H1 (cell line): ENCODE data around the gene RHOV. TPM values are rescaled to one million over a fixed set of nuclear protein-coding genes. Genes with fewer than 3 reads are reported as not detected.
A peak's percentile ranks its signal among the peaks of the same experiment; 100 is the strongest.

ENCODE experiments used
- BCL11A ChIP-seq, 2 experiments: IDR thresholded peaks; one replicate each; pipeline ENCODE4 v1.6.1; 2011; ENCODE audit warnings: low read depth in 2 of 2, low read length in 2 of 2, mild to moderate bottlenecking in 2 of 2
- BRCA1 ChIP-seq: IDR thresholded peaks from 2 replicates; pipeline ENCODE4 v1.6.1; 2012; ENCODE audit warnings: low read depth, low read length, improper control_type of control experiment
- CBX5 ChIP-seq: fragments of 300-800, 300-1000 bp; sonication (generic); IDR thresholded peaks from 2 replicates; pipeline ENCODE4 v1.7.1; 2016; ENCODE audit warnings: antibody characterized with exemption, low read length, low read depth
- CBX8 ChIP-seq: fragments of 300-800, 300-1000 bp; sonication (generic); IDR thresholded peaks from 2 replicates; pipeline ENCODE4 v1.7.1; 2016; ENCODE audit warnings: low read depth, low read length, borderline replicate concordance
- CEBPB ChIP-seq: IDR thresholded peaks from 2 replicates; pipeline ENCODE4 v1.6.1; 2012; ENCODE audit warnings: low read depth, low read length
- EP300 ChIP-seq, 2 experiments: IDR thresholded peaks; 1 replicate in 1 of 2; 2 replicates in 1 of 2; pipeline ENCODE4 v1.6.1; 2011 to 2012; ENCODE audit warnings: low read depth in 2 of 2, low read length in 2 of 2, mild to moderate bottlenecking in 2 of 2, borderline replicate concordance in 1 of 2, inconsistent platforms in 1 of 2, moderate library complexity in 1 of 2
- EZH2 ChIP-seq: fragments of 200-600 bp; sonication (generic); IDR thresholded peaks from 2 replicates; pipeline ENCODE4 v1.7.1; 2012; ENCODE audit warnings: low read depth, mild to moderate bottlenecking, moderate library complexity, low read length, inconsistent platforms; ENCODE audit not compliant: severe bottlenecking
- FOSL1 ChIP-seq: IDR thresholded peaks from 2 replicates; pipeline ENCODE4 v1.6.1; 2011; ENCODE audit warnings: mild to moderate bottlenecking, low read depth, low read length, moderate library complexity; ENCODE audit not compliant: insufficient read depth
- GABPA ChIP-seq: IDR thresholded peaks from 2 replicates; pipeline ENCODE4 v1.6.1; 2011; ENCODE audit warnings: mild to moderate bottlenecking, low read length, moderate library complexity, borderline replicate concordance; ENCODE audit not compliant: insufficient read depth
- GTF2F1 ChIP-seq: IDR thresholded peaks from 2 replicates; pipeline ENCODE4 v1.6.1; 2012; ENCODE audit warnings: low read depth, low read length, improper control_type of control experiment, borderline replicate concordance
- KDM4A ChIP-seq: IDR thresholded peaks from one replicate; pipeline ENCODE4 v1.7.1; 2012; ENCODE audit warnings: low read depth, mild to moderate bottlenecking, moderate library complexity, low read length, inconsistent platforms; ENCODE audit not compliant: severe bottlenecking
- KDM5A ChIP-seq: fragments of 200-600 bp; IDR thresholded peaks from 2 replicates; pipeline ENCODE4 v1.7.1; 2012; ENCODE audit warnings: mild to moderate bottlenecking, low read length, inconsistent platforms, mixed read lengths
- MAFK ChIP-seq: IDR thresholded peaks from 2 replicates; pipeline ENCODE4 v1.6.1; 2012; ENCODE audit warnings: low read depth, mild to moderate bottlenecking, improper control_type of control experiment, low read length
- NANOG ChIP-seq: IDR thresholded peaks from 2 replicates; pipeline ENCODE4 v1.6.1; 2011; ENCODE audit warnings: low read length, low read depth, mild to moderate bottlenecking, inconsistent platforms; ENCODE audit not compliant: insufficient read depth, poor library complexity, severe bottlenecking
- PHF8 ChIP-seq: fragments of 200-600 bp; sonication (generic); conservative IDR thresholded peaks from 2 replicates; pipeline ENCODE4 v1.7.1; 2012; ENCODE audit warnings: low read depth, mild to moderate bottlenecking, inconsistent platforms, low read length, moderate library complexity
- RFX5 ChIP-seq: IDR thresholded peaks from 2 replicates; pipeline ENCODE4 v1.6.1; 2011; ENCODE audit warnings: low read depth, low read length, improper control_type of control experiment, borderline replicate concordance
- SIRT6 ChIP-seq: IDR thresholded peaks from one replicate; pipeline ENCODE4 v1.7.1; 2012; ENCODE audit warnings: low read length, inconsistent platforms
- SP1 ChIP-seq: IDR thresholded peaks from 2 replicates; pipeline ENCODE4 v1.6.1; 2011; ENCODE audit warnings: low read depth, low read length
- TCF12 ChIP-seq: IDR thresholded peaks from 2 replicates; pipeline ENCODE4 v1.6.1; 2011; ENCODE audit warnings: low read depth, mild to moderate bottlenecking, low read length
- TEAD4 ChIP-seq: IDR thresholded peaks from 2 replicates; pipeline ENCODE4 v1.6.1; 2012; ENCODE audit warnings: low read depth, low read length, inconsistent platforms, mixed read lengths
- ZNF274 ChIP-seq: IDR thresholded peaks from 2 replicates; pipeline ENCODE4 v1.7.0; 2012; ENCODE audit warnings: low read length, borderline replicate concordance; ENCODE audit errors: extremely low read depth
- polyA plus RNA-seq, 7 experiments: library from polyadenylated mRNA; depleted of rRNA in 3 of 7; stranded (reverse) in 5 of 7; unstranded in 2 of 7; fragments of >200 nt in 5 of 7; fragments of 200-250 nt in 2 of 7; gene quantifications; 1 replicate in 5 of 7; 2 replicates in 1 of 7; 4 replicates in 1 of 7; pipeline versions ENCODE4 v1.2.1 to v1.2.3, GENCODE V29; 2011 to 2013; ENCODE audit warnings: missing spikeins in 2 of 7, mixed read lengths in 2 of 7
- total RNA-seq: library from RNA; stranded (reverse); fragmentation: NEBNext Ultra II Directional; extraction: Animal tissue kit (Norgen Biotek cat#: 25700); gene quantifications from 2 replicates; pipeline ENCODE4 v1.2.1, GENCODE V29; 2021
- TF ChIP-seq, protein P1 (sequence below): IDR thresholded peaks from 2 replicates; pipeline ENCODE4 v1.6.1; 2011; ENCODE audit warnings: low read length, improper control_type of control experiment
- TF ChIP-seq, protein P2 (sequence below): IDR thresholded peaks from 2 replicates; pipeline ENCODE4 v1.6.1; 2012; ENCODE audit warnings: inconsistent platforms

RHOV gene
- total and polyA plus RNA-seq, 2 of the 8 experiments (the other 6 are each of a cell fraction or from before 2014, with no cell fraction given) = 1.5 to 2.7 TPM

DNA sequence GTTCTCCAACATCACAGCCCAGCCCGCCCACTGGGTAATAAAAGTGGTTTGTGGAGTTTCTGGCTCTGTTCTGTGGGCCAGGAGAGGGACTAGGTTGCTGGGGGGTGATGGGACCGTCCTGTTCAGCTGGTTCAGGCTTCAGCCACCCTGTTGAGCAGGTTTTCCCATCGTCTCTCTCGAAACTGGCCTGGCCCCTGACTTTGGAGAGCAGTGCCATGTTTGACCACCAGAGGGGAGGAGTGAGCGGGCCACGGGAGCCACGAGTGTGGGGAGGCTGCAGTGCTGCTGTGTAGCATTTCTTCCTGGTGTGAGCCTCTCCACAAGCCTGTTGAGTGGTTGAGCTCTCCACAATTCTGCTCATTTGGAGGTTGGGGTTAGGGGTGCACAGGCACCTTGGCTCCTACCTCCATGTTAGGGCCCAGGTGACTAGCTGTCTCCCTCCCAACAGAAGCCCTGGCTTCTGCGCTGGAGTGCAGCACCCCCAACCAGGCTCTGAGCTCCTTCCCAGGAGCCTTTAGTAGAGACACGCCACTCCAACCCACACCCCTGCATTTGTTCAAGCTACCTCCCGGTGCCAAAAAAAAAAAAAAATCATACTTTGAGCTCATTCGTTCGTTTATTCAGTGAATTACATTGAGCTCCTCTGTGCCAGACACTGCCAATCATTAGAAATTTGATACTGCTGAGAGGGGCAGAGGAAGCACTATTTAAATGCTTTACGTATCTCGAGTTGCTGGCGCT lies 16.3 kb downstream of the RHOV start (continued):
- 0 out of 2 replicates have a peak, but pooled peaks have one; percentile 41 for TF ChIP-seq FOSL1
- no peak for TF ChIP-seq SP1
- TF ChIP-seq PHF8 = no peak
- no peak for TF ChIP-seq TCF12
- TF ChIP-seq NANOG = no peak
- no peak for TF ChIP-seq SIRT6
- TF ChIP-seq TEAD4 = no peak
- no peak for TF ChIP-seq KDM4A
- no peak for TF ChIP-seq ZNF274
- no peak for TF ChIP-seq EZH2
- TF ChIP-seq GABPA = no peak
- TF ChIP-seq, protein P1, sequence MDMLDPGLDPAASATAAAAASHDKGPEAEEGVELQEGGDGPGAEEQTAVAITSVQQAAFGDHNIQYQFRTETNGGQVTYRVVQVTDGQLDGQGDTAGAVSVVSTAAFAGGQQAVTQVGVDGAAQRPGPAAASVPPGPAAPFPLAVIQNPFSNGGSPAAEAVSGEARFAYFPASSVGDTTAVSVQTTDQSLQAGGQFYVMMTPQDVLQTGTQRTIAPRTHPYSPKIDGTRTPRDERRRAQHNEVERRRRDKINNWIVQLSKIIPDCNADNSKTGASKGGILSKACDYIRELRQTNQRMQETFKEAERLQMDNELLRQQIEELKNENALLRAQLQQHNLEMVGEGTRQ = no peak
- no peak for TF ChIP-seq MAFK
- no peak for TF ChIP-seq BRCA1
- no peak for TF ChIP-seq CEBPB
- TF ChIP-seq KDM5A = no peak
- TF ChIP-seq CBX5 = no peak
- TF ChIP-seq EP300 (IDR thresholded peaks at IDR 0.05; ENCODE audit: borderline replicate concordance in 1 of 2, low read depth in 2 of 2, low read length in 2 of 2) = peak in 1 of 2 experiments; percentile 19; a peak in 1 of 3 replicates
- no peak for TF ChIP-seq BCL11A (IDR thresholded peaks at IDR 0.05; ENCODE audit: low read depth in 2 of 2, low read length in 2 of 2)
- no peak for TF ChIP-seq CBX8
- TF ChIP-seq, protein P2, sequence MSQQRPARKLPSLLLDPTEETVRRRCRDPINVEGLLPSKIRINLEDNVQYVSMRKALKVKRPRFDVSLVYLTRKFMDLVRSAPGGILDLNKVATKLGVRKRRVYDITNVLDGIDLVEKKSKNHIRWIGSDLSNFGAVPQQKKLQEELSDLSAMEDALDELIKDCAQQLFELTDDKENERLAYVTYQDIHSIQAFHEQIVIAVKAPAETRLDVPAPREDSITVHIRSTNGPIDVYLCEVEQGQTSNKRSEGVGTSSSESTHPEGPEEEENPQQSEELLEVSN = no peak
- no peak for TF ChIP-seq RFX5
- no peak for TF ChIP-seq GTF2F1
